Measurements from ENCODE around the gene SRGAP1.

DNA sequence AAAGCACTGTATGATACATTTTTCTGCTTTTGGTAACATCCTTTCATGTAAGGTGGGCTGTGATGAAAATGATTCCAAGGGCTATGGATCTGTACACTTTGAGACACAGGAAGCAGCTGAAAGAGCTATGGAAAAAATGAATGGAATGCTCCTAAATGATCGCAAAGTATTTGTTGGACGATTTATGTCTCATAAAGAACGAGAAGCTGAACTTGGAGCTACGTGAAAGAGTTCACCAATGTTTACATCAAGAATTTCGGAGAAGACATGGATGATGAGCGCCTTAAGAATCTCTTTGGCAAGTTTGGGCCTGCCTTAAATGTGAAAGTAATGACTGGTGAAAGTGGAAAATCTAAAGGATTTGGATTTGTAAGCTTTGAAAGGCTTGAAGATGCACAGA, 22.1 kb upstream of the SRGAP1 start:
- TF ChIP-seq POLR2A (IDR thresholded peaks at IDR 0.05) (no peak), EP300 (IDR thresholded peaks at IDR 0.05) (no peak)
- TF ChIP-seq, protein P1, sequence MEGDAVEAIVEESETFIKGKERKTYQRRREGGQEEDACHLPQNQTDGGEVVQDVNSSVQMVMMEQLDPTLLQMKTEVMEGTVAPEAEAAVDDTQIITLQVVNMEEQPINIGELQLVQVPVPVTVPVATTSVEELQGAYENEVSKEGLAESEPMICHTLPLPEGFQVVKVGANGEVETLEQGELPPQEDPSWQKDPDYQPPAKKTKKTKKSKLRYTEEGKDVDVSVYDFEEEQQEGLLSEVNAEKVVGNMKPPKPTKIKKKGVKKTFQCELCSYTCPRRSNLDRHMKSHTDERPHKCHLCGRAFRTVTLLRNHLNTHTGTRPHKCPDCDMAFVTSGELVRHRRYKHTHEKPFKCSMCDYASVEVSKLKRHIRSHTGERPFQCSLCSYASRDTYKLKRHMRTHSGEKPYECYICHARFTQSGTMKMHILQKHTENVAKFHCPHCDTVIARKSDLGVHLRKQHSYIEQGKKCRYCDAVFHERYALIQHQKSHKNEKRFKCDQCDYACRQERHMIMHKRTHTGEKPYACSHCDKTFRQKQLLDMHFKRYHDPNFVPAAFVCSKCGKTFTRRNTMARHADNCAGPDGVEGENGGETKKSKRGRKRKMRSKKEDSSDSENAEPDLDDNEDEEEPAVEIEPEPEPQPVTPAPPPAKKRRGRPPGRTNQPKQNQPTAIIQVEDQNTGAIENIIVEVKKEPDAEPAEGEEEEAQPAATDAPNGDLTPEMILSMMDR (IDR thresholded peaks at IDR 0.05) = no peak
